NCI-H1092 treated with DMSO at 0.1 percent for 48 hours (cell line): Measurements from ENCODE around the gene TAPT1.
"Not testable (repeated sequence)": the region's sequence is repeated elsewhere in the genome, so short reads cannot be mapped to it uniquely, and the experiment has no call there.

Experiments used
- DNase-seq: peaks from one replicate; lab custom pipeline; 2025; lab: John Stamatoyannopoulos, UW

The TAPT1 gene, protein sequence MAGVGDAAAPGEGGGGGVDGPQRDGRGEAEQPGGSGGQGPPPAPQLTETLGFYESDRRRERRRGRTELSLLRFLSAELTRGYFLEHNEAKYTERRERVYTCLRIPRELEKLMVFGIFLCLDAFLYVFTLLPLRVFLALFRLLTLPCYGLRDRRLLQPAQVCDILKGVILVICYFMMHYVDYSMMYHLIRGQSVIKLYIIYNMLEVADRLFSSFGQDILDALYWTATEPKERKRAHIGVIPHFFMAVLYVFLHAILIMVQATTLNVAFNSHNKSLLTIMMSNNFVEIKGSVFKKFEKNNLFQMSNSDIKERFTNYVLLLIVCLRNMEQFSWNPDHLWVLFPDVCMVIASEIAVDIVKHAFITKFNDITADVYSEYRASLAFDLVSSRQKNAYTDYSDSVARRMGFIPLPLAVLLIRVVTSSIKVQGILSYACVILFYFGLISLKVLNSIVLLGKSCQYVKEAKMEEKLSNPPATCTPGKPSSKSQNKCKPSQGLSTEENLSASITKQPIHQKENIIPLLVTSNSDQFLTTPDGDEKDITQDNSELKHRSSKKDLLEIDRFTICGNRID

GRCh38 chr4:16225863-16226815 lies at the start of gene TAPT1:
TAPT1 (minus strand) TSS chr4:16226471; CDS start chr4:16226457, 14 bp downstream.
- peak; percentile 69 for DNase-seq

- DNase-seq = no peak
These were observed 45.1 kb upstream of the TAPT1 start for GRCh38 chr4:16271411-16271810.

DNA sequence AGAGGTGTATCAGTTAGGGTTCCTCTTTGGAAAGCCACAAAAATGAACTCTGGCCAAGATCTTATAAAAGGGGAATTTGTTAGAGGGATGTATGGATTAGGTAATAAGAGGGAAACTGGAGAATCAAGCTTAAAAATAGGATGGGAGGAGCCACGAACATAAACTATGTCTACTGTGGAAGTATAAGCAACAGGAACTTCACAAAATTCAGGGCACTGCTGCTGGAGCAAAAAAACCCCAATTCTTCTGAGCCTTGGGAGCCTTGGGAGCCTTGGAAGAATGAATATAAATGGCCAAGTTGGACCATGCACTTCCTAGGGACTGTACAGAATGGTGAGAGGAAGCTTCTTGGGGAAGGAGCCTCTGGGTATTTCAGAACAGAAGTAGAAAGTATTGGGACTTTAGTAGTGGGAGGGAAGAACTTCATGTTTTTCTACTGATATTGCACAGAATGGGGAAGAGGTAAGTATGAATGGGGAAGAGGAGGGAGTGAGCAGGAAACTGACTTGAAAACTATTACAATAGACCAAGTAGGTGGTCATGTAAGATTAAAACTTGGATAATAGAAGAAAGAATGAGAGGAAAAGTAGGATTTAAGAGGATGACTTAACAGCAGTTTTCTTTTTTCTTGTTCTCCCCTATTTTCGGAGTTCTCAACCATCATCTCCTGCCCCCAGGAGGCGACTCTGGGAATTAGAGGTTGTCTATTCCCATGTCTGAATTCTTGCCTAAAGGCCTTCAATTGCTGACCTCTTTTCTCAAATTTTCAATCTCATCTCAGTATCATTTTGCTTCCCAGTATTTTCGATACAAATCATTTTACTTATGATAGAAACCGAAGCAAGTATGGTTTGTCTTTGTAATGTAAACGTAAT lies 44.4 kb upstream of the TAPT1 start:
- no peak for DNase-seq

DNA sequence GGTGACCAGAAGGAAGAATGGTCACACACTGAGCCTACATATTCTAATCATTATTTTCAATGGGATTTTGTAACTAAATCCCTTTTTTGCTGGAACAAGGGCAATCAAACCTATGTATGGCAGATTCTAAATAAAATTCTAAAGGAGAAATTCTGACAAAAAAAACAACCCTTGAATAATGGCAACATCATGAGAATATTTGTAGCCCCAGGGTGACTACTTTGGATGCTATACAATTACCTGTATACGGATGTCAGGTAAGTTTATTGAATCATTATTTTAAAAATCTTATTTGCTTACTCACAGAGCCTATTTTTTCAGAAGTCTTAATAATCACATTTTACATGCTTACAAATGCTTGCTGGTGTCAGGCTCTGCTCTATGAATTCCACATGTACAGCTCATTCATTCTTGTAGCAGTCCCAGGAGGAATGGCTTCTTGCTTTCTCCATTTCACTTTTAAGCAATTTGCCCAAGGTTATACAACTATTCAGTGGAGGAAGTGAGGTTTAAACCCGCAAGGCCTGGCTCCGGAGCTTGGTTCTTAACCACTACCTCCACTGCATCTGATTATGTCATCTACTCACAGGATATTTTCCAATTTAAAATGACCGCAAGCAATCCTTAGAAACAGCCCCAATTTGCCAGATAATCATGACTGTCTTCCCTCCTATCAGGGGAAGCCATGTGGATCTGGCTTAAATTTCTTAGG lies 43.6 kb upstream of the TAPT1 start:
- not testable (repeated sequence) for DNase-seq

DNA sequence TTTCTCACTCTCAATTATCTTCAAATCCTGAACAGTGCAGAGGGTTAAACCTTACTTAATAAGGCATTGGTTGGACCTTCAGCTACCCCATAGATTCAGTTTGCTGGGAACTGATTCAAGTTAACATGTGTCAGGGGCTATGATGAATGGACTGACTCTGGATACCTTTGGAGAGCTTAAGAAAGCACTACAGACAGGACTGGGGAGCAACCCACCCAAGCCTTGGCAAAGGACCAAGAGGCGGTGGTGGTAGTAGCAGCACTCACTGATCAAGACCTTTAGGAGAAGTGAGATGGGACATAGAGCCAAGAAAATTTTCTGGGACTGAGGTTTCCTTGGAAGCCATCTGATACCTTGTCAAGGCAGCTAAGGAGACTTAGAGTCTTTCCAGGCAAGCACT lies 43.0 kb upstream of the TAPT1 start:
- no peak for DNase-seq

- no peak for DNase-seq
These were observed 42.0 kb upstream of the TAPT1 start for GRCh38 chr4:16268290-16268689.

GRCh38 chr4:16267639-16268038 lies 41.4 kb upstream of the TAPT1 start:
- no peak for DNase-seq

DNA sequence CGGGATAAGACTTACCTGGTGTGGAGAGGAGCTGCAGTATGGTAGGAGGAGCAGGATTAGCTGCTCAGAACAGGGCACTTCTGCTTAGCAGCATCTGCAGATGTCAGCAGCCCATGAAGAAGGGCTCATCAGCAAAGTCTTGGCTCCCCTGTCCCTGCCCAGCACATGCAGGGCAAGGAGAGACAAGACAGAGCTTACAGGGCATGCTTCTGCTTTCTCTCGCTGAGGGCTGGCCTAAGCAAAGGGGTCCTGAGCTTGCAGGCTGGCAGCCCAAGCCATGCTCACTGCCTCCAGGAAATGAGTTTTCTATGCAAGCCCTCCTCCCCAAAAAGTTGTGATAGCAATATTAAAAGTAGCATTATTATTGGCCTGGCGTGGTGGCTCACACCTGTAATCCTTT lies 39.5 kb upstream of the TAPT1 start:
- no peak for DNase-seq

GRCh38 chr4:16264798-16265197 lies 38.5 kb upstream of the TAPT1 start:
- peak; percentile 21 for DNase-seq

- DNase-seq = no peak
These were observed 36.8 kb upstream of the TAPT1 start for GRCh38 chr4:16263056-16263455.

DNA sequence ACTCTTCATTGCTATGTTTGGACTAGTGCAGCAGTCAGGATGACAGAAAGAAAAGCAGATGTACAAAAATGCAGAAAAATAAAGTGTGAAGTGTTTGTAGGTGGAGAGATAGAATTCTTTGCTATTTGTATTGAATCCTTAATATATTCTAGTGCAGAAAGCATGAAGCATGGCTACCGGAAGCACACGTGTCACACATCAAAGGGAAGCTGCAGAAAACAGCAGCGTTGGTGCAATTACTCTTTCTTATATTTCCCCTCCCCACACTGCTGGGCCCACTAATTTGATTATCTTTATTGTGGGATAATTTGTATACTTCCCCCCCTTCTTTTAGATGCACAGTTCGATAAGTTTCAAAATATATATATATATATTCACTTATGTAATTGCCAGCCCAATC lies 35.9 kb upstream of the TAPT1 start:
- DNase-seq = no peak

DNA sequence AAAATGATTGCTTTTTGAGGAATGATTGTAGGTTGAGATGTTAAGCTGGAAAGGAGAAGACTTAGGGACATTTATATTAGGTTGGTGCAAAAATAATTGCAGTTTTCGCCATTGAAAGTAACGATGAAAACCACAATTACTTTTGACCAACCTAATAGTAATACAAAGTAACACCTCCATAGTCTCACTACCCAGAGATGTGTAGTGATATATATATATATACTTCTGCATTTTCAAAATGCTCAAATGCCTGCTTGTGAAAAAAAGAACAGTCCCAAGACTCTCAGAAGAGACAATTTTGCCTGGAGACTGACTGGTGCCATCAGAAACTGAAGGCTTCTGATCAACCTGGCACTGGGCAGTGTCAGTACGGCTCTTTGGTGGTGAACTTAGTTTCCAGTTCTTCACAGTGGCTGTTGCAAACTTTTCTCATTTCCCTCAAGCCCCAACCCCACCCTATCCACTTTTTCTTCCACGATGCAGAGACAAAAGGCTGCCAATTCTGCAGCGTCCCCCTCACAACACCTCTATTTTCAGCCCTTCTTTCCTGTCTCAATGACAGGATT lies 35.1 kb upstream of the TAPT1 start:
- no peak for DNase-seq

DNA sequence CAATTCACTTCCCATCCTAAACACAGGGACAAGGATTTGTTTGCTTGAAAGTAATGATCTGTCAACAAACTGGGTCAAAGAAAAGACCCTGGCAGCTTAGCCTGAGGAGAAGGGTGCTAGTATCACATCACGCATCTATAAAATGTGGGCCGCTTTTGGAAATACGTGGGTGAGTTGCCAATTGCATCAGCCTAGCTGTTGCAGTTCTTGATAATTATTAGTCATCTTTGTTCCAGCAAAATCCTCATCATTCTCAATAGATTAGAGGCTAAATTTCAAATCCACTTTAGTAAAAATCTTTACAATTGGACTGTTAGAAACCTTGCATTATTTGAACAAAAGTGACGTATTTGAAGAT lies 33.6 kb upstream of the TAPT1 start:
- DNase-seq = no peak

GRCh38 chr4:16259241-16259888 lies 33.1 kb upstream of the TAPT1 start:
- DNase-seq = no peak

GRCh38 chr4:16257611-16258010 lies 31.3 kb upstream of the TAPT1 start:
- DNase-seq = no peak

DNA sequence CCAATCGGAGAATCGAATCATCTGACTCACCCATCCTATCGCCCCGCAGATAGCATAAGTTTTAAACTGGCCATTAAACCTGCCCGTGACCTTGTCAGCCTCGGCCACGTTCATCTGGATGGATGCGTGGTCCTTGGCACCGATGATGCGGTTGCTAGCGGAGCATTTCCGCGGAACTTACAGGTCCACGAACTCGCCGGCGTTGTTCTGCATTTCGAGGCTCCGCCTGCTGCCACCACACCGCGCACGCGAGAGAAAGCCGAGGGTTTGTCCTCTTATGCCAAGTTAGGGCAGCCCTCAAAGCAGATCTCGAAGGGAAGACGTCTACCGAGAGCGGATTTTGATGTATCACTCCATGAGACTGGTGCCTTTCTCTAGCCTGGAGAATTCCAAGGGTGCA lies 30.1 kb upstream of the TAPT1 start:
- no peak for DNase-seq

DNA sequence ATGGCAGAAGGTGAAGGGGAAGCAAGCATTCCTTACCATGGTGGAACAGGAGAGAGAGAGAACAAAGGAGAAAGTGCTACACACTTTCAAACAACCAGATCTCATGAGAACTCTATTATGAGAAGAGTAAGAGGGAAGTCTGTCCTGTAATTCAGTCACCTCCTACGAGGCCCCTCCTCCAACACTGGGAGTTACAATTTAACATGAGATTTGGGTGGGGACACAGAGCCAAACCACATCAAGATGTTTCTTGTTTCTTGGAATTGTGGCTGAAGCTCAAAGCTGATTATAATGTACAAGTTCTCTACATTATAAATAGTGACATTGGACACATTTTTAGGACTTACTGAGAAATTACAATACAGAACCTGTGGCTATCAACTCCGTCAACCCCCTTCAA lies 29.5 kb upstream of the TAPT1 start:
- no peak for DNase-seq

DNA sequence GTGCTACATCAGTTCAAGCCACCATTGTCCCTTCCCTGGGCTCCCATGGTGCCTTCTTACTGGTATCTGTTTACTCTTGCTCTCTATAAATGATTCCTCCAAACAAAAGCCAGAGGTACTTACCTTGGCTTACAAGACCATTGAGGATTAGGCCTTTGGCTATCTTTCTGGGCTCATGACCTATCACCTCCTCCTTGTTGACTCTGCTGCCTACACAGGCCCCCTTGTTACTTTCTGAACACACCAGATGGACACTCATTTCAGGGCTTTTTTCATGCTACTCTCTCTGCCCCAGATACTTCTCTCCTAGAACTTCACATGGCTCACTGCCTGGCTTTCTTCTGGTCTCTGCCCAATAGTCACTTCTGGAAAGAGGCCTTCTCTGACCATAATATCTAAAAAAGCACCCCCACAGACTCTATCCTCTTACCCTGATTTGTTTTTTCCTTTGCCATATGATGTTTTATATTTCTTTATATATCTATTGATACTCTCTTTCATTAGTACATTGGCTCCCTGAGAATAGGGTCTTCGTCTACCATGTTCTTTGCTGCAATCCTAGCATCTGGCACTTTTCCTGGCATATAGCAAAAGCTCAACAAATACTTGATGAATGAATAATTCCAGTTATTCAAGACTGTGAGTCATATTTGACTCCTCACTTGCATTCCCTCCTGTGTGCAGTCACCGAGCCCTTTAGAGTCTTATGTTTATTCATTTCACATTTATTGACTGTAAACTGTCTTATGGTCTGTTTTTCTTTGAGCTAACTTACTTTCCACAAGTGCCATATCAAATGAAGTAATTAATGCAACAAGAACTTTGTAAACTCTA lies 27.1 kb upstream of the TAPT1 start:
- DNase-seq = no peak

GRCh38 chr4:16250661-16251365 lies 24.5 kb upstream of the TAPT1 start:
- DNase-seq = no peak
